GM18508 (cell line): Measurements from ENCODE around the gene NUDT8.

ENCODE experiments used
- ATAC-seq: cut with Tn5 transposase; IDR thresholded peaks from one replicate; pipeline ENCODE4 v1.9.1; 2021; ENCODE audit warnings: moderate number of reproducible peaks; ENCODE audit not compliant: insufficient read depth, unreplicated experiment

Gene NUDT8, protein sequence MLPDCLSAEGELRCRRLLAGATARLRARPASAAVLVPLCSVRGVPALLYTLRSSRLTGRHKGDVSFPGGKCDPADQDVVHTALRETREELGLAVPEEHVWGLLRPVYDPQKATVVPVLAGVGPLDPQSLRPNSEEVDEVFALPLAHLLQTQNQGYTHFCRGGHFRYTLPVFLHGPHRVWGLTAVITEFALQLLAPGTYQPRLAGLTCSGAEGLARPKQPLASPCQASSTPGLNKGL

DNA sequence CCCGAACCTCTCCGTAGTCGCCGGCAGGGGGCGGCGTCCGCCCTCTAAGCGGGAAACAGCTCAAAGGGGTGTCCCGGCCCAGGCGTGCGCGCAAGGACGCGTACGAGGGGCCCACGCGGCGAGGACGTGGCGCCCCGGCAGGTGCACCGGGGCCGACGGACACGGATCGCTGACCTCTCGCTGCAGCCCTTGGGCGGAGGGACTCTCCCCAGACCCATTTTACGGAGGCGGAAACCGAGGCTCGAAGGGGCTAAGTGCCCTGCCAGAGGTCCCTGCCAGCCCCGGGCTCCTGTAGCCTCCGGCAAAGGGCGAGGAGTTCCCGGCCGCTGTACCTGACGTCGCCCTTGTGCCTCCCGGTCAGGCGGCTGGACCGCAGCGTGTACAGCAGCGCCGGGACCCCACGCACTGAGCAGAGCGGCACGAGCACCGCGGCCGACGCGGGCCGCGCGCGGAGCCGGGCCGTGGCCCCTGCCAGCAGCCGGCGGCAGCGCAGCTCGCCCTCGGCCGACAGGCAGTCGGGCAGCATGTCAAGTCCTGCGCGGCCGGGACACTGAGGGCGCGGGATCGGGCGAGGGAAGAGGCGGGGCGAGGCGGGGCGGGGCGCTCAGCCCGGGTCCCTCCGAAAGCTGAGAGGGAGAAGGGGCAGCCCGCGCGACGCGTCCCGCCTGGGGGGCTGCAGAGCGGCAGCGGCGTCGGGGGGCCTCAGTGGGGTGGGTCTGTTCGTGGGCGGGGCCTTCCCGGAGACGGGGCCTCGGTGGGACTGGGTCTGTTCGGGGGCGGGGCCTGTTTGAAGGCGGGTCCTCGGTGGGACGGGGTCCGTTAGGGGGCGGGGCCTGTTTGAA, at the start of gene NUDT8:
Gene NUDT8 (minus strand): TSS at position 552 of the 842 bp plus-strand sequence. CDS start 26 bp downstream, at position 526.
- no peak for ATAC-seq

DNA sequence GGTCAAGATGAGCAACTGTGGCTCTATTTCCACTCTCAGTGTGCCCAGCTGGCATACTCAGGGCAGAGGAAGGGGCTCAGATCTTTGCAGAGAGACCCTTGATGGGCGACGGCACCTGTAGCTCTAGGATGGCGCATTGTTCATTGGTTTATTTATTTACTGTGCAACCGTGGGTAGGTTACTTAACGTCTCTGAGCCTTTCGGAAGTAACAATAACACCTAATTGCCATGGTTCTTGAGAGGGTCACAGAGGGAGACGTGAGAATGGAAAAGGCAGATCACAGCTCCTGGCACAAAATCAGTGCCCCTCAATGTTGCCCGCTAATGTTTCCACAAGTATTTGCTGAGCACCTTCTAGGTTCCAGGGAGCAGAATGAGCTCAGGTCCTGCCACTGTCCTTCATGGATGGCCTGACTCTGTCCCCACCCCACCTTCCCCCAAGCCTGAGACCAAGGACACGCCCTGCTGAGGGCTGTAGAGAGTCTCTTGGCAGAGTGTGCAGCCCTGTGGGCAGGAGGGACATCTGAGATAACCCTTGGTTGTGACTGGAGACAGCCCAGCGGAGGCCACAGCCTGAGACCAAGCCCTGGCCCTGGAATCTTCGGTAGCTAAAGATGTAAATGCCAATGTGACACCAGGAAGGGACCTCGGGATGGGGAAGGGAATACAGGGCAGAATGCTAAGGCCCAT, 45.5 kb upstream of the NUDT8 start:
- ATAC-seq = no peak

DNA sequence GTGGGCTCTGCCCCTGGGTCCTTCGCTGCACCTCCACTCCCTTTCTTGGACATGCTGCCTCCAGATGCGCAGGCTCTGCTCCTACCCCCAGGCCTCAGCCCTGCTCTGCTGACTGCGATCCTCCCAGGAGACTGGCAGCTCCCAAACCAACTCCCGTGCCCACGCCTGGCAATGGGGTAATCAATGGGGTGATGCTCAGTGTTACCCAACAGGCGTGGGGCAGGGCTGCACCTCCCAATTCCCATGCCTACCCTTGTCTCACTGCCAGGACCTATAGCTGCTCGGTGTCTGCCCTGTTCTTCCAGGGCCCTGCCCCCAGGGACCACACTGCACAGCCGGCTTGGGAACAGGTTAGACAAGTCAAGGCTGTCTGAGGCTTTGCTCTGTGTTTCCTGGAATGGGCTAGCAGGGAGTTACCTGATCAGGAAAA, 44.7 kb upstream of the NUDT8 start, which contains the start of gene ALDH3B2:
Gene ALDH3B2 (minus strand): TSS at position 182 of the 430 bp plus-strand sequence. CDS start 7,688 bp downstream, outside the sequence.
- no peak for ATAC-seq

DNA sequence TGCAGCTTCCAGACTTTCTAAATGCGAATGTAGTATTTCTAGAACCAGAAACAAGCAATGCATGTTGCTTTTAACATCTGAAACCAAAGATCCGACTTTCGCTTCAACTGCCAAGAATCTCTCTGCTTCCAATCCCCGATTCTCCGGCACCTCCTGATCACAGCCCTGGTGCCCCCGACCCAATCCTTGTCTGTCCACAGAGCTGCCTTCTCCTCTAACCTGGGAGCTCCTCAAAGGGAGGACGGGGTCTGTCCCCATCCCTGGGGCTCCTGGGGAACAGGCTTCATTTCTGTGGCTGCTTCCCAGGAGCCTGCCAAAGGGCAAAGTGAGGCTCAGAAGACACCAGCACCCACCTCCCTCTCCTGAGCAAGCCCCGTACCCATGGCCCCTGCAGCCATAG, 44.2 kb upstream of the NUDT8 start:
- ATAC-seq = no peak

DNA sequence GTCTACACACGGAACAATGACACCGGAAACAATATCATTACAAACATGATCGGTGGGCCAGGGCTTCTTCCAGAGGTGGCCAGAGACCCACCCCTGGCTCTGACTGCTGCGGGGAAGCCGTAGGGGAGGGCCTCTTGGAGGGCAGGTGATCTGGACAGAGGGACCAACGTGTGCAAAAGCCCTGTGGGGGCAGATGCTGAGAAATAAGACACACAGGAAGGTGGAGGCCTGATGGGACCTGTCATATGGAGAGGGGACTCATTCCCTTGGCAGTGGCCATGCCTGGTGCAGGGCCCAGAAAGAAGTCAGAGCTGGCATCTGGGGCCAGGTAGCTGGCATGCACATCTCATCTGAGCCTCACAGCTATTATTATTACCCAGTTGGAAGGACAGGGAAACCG, 43.6 kb upstream of the NUDT8 start:
- no peak for ATAC-seq

DNA sequence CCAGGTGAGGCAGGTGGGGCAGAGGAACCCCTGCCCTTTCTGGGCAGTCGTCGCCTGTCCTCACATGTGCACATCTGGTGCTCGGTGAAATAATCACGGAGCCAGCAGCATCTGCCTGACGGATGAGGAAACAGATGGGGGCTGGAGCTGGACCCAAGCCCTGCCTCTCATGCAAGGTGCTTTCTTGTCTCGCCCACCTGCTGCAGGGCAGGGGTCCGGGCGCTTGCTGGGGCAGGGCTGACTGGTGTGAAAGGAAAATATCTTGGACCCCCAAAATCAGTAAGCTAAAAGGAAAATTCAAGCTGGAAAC, 41.4 kb upstream of the NUDT8 start:
- ATAC-seq = no peak

DNA sequence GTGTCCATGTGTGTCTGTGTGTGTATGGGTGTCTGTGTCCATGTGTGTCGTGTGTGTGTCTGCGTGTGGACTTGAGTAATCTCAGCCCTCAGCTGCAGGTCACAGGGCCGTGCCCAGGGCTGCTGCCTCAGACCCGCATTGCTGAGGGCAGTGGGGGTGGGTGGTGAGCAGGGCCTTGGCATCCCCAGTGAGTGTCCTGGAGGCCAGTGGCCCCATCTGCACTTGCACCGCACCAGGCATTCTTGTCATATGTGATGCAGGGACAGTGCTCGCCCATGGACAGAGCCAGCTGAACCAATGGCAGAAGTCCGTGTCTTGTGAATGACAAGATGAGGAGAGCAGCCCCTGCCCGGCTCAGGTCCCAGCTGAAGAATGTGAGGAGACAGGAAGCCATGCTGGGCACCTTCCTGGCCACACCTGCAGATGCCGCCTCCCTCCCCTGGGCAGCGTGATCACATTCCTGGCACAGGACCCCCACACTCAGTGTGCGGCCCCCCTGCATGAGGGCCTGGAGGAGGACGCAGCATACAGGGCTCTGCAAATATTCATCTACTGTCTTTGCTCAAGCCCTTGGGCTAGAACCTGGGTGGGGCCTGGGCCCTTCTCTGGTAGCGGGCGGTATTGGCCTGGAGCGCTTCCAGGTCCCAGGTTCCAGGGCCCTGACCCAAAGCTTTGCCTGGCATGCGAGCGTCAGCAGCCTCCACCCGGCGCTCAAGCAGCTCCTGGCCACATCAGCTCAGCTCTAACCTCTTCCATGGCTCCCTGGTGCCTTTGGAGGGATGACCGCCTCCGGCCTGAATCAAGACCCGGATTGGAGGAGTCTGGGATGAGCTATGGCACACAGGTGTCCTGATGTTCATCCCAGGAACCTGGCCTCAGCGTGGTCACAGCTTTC, 40.8 kb upstream of the NUDT8 start:
- ATAC-seq = no peak

DNA sequence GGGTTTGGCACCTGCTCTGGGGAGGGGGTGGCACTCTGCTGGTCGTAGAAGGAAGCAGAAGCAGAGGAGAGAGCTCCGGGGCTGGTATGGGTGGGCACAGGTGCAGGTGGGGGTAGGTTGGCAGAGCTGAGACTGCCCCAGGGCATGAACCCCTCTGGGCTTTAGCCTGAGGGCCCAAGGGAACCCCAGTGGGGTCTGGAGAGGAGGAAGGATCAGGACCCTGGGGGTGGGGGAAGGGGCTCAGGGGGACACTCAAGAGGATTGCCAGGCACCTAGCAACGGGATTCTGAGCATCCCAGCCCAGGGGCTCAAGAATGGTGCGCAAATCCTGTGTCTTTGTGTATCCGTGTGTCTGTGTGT, 38.4 kb upstream of the NUDT8 start:
- ATAC-seq = no peak

DNA sequence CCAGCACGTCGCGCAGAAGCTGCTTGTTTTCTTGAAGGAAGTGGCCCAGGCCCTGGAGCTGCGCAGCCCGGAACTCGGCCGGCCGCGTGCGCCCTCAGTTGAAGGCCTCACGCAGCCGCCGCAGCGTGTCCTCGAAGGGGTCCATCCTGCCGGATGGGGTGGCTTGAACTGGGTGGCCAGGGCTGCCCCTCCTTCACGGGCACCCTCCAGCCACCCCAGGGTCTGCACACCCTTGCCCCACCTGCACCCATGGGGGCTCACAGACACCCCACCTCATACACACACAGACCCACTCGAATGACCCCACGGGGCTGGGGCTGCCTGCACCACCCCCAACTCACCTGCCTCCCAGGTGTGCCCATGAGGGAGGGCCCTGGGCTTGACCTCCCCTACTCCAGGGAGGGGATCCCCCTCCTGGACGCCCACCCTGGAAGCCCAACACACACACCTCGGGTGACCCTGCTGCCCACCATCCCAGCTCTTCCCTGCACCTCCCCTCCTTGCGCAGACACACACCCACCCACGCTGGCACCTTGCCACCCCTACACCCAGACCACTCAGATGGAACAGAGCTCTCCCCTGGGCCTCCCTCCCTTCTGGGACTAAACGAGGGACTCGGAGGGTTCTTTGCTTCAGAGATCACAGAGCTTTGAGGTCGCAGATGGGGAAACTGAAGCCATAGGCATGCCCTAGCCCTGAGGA, 37.9 kb upstream of the NUDT8 start:
- no peak for ATAC-seq

DNA sequence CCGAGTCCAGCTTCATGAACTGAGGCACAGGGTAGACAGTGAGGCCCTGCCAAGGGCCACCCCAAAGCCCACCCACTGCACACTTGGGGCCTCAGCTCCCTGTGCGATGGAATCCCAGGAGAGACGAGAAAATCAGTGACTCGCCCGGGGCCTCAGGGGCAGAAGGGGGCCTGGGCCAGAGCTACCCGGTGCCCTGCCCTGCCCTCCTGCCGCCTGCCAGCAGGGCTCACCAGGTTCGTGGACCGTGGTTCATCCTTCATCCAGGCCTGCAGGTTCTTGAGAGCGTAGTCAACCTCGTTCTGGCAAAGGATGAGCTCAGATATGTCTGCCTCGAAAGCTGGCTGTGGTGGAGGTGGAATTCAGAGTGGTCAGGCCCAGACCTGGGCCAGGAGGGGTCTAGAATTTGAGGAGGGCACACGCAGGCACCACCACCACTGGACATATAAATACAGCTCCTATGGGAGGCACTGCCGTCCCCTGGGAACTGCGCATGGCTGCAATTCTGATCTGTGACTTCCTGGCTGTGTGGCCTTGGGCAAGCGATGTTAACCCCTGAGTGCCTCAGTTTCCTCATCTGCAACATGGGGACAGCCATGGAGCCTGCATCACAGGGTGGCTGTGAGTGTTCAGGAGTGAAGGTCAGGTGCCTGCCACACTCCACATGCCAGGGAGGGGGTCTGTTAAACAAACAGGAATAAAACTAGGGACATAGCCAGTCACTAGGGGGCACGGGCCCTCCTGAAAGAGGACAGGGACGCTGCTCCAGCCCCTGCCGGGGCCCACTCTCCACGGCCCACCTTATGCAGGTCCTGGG, 37.1 kb upstream of the NUDT8 start:
- ATAC-seq = no peak

DNA sequence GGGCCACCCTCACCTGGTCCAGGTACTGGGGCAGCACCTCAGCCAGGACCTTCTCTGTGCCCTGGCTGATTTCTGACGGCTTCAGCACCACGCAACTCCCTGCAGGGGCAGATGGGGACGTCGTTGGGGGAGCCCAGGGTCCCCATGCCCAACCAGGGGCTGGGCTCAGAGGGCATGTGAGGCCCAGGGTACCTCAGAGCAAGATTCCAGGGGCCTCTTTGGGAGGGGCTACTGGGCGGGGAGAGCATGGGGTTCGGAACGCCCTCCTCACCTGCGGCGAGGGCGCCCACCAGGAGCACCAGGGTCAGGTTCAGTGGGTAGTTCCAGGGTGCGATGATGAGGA, 36.5 kb upstream of the NUDT8 start:
- no peak for ATAC-seq

DNA sequence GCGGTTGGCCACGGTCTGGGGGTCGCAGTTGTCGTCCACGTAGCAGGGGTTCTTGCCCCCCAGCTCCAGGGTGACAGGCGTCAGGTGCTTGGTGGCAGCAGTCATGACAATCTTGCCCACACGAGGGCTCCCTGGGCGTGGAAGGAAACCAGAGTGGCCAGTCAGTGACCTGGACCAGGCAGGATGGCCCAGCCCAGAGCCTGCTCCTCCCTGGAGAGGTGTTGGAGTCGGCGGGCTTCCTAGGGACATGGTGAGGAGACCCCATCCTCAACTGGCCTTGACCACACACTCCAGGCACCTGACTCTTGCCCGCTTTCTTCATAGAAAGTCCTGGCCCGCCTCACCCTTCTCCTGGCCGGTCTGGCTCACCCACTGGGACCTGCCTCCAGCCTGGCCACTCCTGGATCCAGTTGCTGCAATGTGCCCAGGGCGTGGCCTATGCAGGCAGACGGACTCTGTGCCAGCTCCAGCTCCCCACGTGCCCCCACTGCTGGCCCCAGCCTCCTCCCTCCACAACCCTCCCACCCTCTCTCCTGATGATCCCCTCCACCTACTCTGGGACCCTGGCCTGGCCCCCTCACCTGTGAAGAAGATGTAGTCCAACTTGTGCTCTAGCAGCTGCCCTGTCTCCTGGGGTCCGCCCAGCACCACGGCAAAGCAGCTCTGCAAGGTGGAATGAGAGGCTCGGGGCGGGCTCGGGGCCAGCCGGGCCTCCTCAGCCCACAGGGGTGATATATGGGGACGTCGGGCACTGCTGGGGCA, 36.0 kb upstream of the NUDT8 start:
- ATAC-seq = no peak

DNA sequence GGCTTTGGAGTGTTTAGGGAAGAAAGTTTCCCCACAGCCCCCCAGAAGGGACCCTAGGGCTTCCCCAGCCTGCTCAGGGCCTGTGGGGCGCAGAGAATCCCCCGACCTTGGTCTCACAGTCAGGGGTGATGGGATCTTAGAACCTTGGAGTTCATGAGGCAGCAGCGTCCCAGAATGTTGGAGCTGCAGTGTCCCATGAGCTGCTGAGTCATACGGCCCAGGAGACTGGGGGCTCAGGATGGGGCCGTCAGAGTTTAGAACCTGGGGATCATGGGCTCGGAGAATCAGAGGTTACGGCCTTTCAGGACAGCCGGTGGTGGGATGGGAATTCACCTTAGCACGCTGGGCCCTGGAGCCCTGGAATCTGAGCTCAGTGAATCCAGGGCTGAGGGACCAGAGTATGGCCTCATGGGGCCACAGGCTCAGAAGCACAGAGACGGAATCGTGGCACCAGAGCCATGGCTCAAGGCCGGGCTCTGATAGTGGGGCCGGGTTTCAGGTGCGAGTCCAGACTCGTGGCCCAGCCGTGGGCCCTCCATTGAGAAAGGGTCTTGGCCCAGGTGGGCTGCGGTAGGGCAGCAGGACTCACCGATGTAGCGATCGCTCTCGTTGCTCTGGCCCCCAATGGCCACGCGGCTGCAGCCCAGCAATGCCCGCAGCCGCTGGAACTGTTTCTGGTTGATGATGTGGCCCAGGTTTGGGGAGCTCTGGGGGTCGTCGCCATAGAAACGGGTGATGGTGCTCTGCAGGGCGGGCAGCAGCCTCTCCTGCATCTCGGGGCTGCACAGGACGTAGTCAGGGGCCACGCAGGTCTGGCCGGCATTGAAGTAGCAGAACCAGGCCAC, 35.2 kb upstream of the NUDT8 start:
- no peak for ATAC-seq

DNA sequence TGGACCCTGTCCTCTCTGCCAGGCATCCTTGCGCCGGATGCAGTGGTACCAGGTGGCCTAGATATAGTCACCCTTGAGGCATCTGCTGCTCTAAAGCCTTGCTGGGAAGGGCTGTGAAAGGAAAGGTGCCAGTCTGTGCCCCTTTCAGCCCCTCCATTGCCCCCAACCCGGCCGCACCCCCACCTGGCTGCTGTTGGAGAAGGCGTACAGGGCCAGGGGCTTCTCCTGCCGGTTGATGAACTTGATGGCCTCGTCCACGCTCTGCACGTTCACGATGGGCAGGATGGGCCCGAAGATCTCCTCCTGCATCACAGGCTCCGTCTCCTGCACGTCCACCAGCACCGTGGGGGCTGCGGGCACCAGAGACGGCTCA, 34.5 kb upstream of the NUDT8 start:
- no peak for ATAC-seq

DNA sequence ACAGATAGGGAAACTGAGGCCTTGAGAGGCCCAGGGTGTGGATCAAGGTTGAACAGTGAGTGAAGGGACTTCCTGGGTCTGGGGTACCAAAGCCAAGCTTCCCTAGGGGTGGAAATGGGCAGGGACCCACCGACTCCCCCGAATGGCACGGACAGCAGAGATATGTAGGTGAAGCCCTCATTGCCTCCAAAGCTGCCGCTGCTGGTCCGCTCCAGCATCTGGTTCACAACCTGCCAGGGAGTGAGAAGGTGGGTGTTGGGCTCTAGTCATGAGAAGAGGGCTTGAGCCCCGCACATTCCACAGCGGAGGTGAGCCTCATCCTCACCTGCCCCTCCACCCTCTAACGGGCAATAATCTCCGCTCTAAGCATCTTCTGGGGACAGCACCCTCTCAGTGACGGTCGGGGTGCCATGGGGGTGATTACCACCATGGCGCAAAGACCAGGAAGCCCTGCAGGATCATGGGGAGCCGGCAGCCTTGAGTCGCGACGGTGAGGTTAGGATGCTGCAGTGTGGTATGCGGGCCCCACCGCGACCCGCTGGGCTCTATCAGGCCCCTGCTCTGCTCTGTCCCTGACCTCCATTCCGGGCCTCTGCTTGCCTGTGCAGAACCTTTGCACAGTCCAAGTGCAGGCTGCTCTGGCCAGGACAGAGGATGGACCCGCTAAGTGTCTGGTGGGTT, 33.9 kb upstream of the NUDT8 start:
- ATAC-seq = no peak

DNA sequence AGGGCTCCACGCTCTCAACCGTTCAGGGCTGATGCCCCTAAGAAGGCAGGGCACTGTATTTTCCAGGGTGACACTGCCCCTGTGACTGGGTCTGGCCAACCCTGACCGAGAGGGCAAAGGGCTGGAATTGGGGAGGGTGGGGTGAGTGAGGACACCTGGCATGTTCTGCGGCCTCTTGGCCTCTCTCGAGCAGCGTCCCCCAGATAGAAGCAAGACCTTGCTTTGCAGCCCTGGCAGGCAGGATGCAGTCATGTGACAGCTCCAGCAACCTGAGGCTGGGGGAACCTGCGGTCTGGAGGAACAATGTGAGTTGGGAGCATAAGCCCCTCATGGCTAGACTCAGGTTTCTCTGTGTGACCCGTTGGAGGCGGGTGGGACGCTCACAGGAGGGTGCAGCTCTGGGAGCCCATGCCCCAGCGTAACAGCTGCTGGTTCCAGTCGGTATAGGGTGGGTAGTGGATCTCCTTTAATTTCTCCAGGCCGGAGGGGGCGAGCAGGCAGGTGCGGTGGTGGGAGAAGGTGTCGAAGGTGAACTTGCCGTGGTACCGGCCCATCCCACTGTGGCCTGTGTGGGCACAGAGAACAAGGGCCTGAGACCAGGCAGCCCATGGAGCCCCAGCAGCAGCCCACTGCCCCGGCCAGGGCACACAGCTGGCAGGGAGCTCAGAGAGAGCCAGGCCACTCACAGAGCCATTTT, 33.2 kb upstream of the NUDT8 start:
- no peak for ATAC-seq
